ENCODE measurements around the gene LRMDA.

Gene LRMDA

GRCh38 chr10:76310588-76311080 lies 879.2 kb downstream of the LRMDA start:
- H3K4me1 ChIP-seq (ENCODE audit: control insufficient read depth, insufficient read depth, low read length) = no peaks in the 10 kb centered on the region
- CTCF ChIA-PET = interaction anchor here (0.7 kb wide), 1 partner anchor 363 kb away, joined by 3 read pairs; no protein-coding TSS in a partner anchor

More at GRCh38 chr10:76310588-76311080, 879.2 kb downstream of the LRMDA start:
- no peaks in the 10 kb centered on the region for H3K36me3 ChIP-seq (ENCODE audit: control insufficient read depth in 2 of 2, insufficient read depth in 1 of 2, low read length in 2 of 2)
- H3K27ac ChIP-seq (ENCODE audit: extremely low read depth, low read depth, low read length) = no peak overlapping the region
- POLR2A ChIA-PET = no interaction called here
- H3K4me3 ChIP-seq (ENCODE audit: low read depth, low read length) = no peak overlapping the region
- no peak for TF ChIP-seq ZNF510 (tag by site-specific recombination; IDR thresholded peaks at IDR 0.05; ENCODE audit: insufficient replicate concordance)
- TF ChIP-seq ZNF837 (tag by site-specific recombination; IDR thresholded peaks at IDR 0.05) = no peak
- no peak for TF ChIP-seq KLF17 (tag by site-specific recombination; IDR thresholded peaks at IDR 0.05)
- no peak for TF ChIP-seq ZIC2 (tag by site-specific recombination; IDR thresholded peaks at IDR 0.05)
- no peak for TF ChIP-seq PRDM2 (tag by site-specific recombination; IDR thresholded peaks at IDR 0.05; ENCODE audit: borderline replicate concordance)
- TF ChIP-seq ZNF544 (tag by site-specific recombination; IDR thresholded peaks at IDR 0.05) = no peak
- TF ChIP-seq GLIS1 (tag by site-specific recombination; IDR thresholded peaks at IDR 0.05) = no peak
- TF ChIP-seq KLF1 (tag by site-specific recombination; IDR thresholded peaks at IDR 0.05) = no peak
- TF ChIP-seq ZNF449 (tag by site-specific recombination; IDR thresholded peaks at IDR 0.05) = no peak
- TF ChIP-seq ZNF521 (tag by site-specific recombination; IDR thresholded peaks at IDR 0.05) = no peak
- TF ChIP-seq KLF8 (tag by site-specific recombination; IDR thresholded peaks at IDR 0.05) = no peak
- TF ChIP-seq ZNF585B (tag by site-specific recombination; IDR thresholded peaks at IDR 0.05) = no peak
- no peak for TF ChIP-seq ZNF157 (tag by site-specific recombination; IDR thresholded peaks at IDR 0.05)
- H3K9me3 ChIP-seq (ENCODE audit: control insufficient read depth, insufficient read depth, low read depth, low read length) = no peaks in the 10 kb centered on the region
